ENCODE data around the gene SUN1.

- no peak for TF ChIP-seq SPI1 (IDR thresholded peaks at IDR 0.05; ENCODE audit: borderline replicate concordance, insufficient read depth, low read depth, low read length)
- TF ChIP-seq SMC3 (IDR thresholded peaks at IDR 0.05; ENCODE audit: borderline replicate concordance, low read length) = no peak
- TF ChIP-seq, protein P1, sequence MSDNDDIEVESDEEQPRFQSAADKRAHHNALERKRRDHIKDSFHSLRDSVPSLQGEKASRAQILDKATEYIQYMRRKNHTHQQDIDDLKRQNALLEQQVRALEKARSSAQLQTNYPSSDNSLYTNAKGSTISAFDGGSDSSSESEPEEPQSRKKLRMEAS (IDR thresholded peaks at IDR 0.05; ENCODE audit: low read depth, low read length) = no peak
- TF ChIP-seq BHLHE40 (IDR thresholded peaks at IDR 0.05; ENCODE audit: borderline replicate concordance in 1 of 2, low read depth in 2 of 2, low read length in 1 of 2) = no peak
- TF ChIP-seq NFYB (IDR thresholded peaks at IDR 0.05; ENCODE audit: insufficient read depth, low read depth, low read length) = no peak
- TF ChIP-seq NR2C2 (IDR thresholded peaks at IDR 0.05; ENCODE audit: borderline replicate concordance, control insufficient read depth, insufficient read length, low read depth) = no peak
- no peak for TF ChIP-seq GABPA (IDR thresholded peaks at IDR 0.05; ENCODE audit: low read depth)
- no peak for TF ChIP-seq MTA3 (IDR thresholded peaks at IDR 0.05; ENCODE audit: borderline replicate concordance, low read length)
- TF ChIP-seq CHD2 (IDR thresholded peaks at IDR 0.05; ENCODE audit: borderline replicate concordance, low read depth, low read length) = no peak
- TF ChIP-seq SMAD5 (IDR thresholded peaks at IDR 0.05; ENCODE audit: low read depth) = no peak
- no peak for TF ChIP-seq FOXM1 (IDR thresholded peaks at IDR 0.05; ENCODE audit: low read depth, low read length)
Observed at GRCh38 chr7:857661-858060, 25.4 kb downstream of the SUN1 start.
